SK-N-DZ (cell line): ENCODE results near the gene MTERF2.

Source experiments
- DNase-seq: peaks from one replicate; pipeline ENCODE4 v3.0.0-alpha.2; 2015; ENCODE audit warnings: low spot score

Gene MTERF2

GRCh38 chr12:106994579-106995220 lies 7.8 kb upstream of the MTERF2 start:
- no peak for DNase-seq

GRCh38 chr12:106987846-106988245 lies 900 bp upstream of the MTERF2 start:
- DNase-seq, result no peak

- DNase-seq, result no peak
These were observed 811 bp downstream of the MTERF2 start for GRCh38 chr12:106986135-106986534.

- no peak for DNase-seq
These were observed 1.5 kb downstream of the MTERF2 start for GRCh38 chr12:106985479-106985878.

- DNase-seq, result no peak
These were observed 2.3 kb downstream of the MTERF2 start for GRCh38 chr12:106984588-106985137.

- no peak for DNase-seq
These were observed 4.7 kb downstream of the MTERF2 start for GRCh38 chr12:106982229-106982628.

- DNase-seq, result no peak
These were observed 5.2 kb downstream of the MTERF2 start for GRCh38 chr12:106981788-106982187.

GRCh38 chr12:106980944-106981343 lies 6.0 kb downstream of the MTERF2 start:
- no peak for DNase-seq

- no peak for DNase-seq
These were observed 8.7 kb downstream of the MTERF2 start for GRCh38 chr12:106978035-106978800.

- no peak for DNase-seq
These were observed 10.3 kb downstream of the MTERF2 start for GRCh38 chr12:106976668-106977067.

GRCh38 chr12:106975993-106976658 lies 10.8 kb downstream of the MTERF2 start:
- DNase-seq, result no peak

- DNase-seq, result no peak
These were observed 11.8 kb downstream of the MTERF2 start for GRCh38 chr12:106975098-106975497.

- DNase-seq, result no peak
These were observed 12.4 kb downstream of the MTERF2 start for GRCh38 chr12:106974511-106974910.

- DNase-seq, result no peak
These were observed 13.4 kb downstream of the MTERF2 start for GRCh38 chr12:106973545-106973944.

- no peak for DNase-seq
These were observed 15.9 kb downstream of the MTERF2 start for GRCh38 chr12:106971065-106971464.

GRCh38 chr12:106964526-106964925 lies 22.4 kb downstream of the MTERF2 start:
- DNase-seq, result no peak

- no peak for DNase-seq
These were observed 24.7 kb downstream of the MTERF2 start for GRCh38 chr12:106962286-106962685.

- DNase-seq, result no peak
These were observed 26.5 kb downstream of the MTERF2 start for GRCh38 chr12:106960443-106960842.

GRCh38 chr12:106957583-106957982 lies 29.4 kb downstream of the MTERF2 start:
- DNase-seq, result no peak

GRCh38 chr12:106956048-106956578 lies 30.8 kb downstream of the MTERF2 start:
- no peak for DNase-seq

GRCh38 chr12:106955377-106956047 lies 31.4 kb downstream of the MTERF2 start, which contains the start of gene TMEM263:
TSS of gene TMEM263 (plus strand) at chr12:106955907. CDS start at chr12:106967117, 11,210 bp downstream.
- DNase-seq, result peak; percentile 97
